ENCODE results near the gene ZSCAN16.

DNA sequence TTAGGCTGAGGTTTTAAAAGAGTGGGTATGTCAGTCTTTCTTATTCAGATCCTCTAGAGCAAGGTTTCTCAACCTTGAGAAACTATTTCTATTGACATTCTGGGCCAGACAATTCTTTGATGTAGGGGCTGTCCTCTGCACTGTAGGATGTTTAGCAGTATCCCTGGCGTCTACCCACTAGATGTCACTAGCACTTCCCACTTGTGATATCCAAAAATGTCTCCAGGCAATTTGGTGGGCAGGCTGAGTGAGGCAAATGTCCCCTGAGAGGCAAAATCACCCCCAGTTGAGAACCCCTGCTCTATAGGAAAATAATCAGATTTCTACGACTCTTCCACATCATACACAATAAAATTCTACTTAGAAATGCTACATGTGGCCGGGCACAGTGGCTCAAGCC, 9.6 kb downstream of the ZSCAN16 start:
- TF ChIP-seq CTCF (IDR thresholded peaks at IDR 0.05) (no peak), POLR2AphosphoS5 (IDR thresholded peaks at IDR 0.05; ENCODE audit: insufficient read depth in 1 of 2, low read depth in 1 of 2) (no peak)
